ENCODE measurements around the gene AOX1. TPM values are rescaled to one million over a fixed set of nuclear protein-coding genes. Genes with fewer than 3 reads are reported as not detected.
"Not testable (repeated sequence)": the region's sequence is repeated elsewhere in the genome, so short reads cannot be mapped to it uniquely, and the experiment has no call there.

The AOX1 gene
- total and polyA plus RNA-seq, 2 experiments from 2014 or later, result not detected

DNA sequence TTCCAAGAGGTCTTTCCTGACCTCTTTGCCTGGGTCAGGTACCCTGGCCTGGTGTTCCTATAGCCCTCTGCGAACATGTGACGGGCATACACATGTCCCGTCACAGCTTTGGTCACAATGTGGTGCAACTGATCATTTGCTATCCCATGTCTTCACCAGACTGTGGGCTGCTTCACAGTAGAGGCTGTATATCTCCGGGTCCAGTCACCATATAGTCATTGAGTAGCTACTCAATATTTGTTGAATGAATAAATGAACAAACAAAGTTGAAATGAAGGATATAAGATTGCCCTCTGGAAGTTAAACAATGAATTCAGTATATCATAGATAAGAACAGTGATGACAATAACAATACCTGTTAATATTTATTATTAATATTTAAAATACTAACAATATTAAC lies 16.8 kb downstream of the AOX1 start:
- Histone ChIP-seq H3K27ac (no peak overlapping the region), H3K27me3 (no peaks in the 10 kb centered on the region), H3K9me3 (ENCODE audit: low read depth) (no peaks in the 10 kb centered on the region), H3K4me1 (ENCODE audit: low read depth) (no peaks in the 10 kb centered on the region), H3K4me3 (no peak overlapping the region), H3K36me3 (no peaks in the 10 kb centered on the region)
- no peak for TF ChIP-seq CTCF (IDR thresholded peaks at IDR 0.05; ENCODE audit: low read depth, low read length)
- DNase-seq (ENCODE audit: low read depth in 1 of 2, low spot score in 1 of 2), result no peak

- Histone ChIP-seq H3K9me3 (ENCODE audit: low read depth) (no peaks in the 10 kb centered on the region), H3K27me3 (no peaks in the 10 kb centered on the region), H3K27ac (no peak overlapping the region), H3K4me3 (no peak overlapping the region), H3K36me3 (no peaks in the 10 kb centered on the region), H3K4me1 (ENCODE audit: low read depth) (no peaks in the 10 kb centered on the region)
- TF ChIP-seq CTCF (IDR thresholded peaks at IDR 0.05; ENCODE audit: low read depth, low read length), result no peak
- peak in 1 of 2 donors; percentile 62 for DNase-seq (ENCODE audit: low read depth in 1 of 2, low spot score in 1 of 2)
These were observed 18.2 kb downstream of the AOX1 start for GRCh38 chr2:200603972-200604371.

- peak in 1 of 2 donors; percentile 69 for DNase-seq (ENCODE audit: low read depth in 1 of 2, low spot score in 1 of 2)
- H3K9me3 ChIP-seq (ENCODE audit: low read depth), result no peaks in the 10 kb centered on the region
- no peaks in the 10 kb centered on the region for H3K4me1 ChIP-seq (ENCODE audit: low read depth)
- TF ChIP-seq CTCF (IDR thresholded peaks at IDR 0.05; ENCODE audit: low read depth, low read length), result no peak
- H3K27me3 ChIP-seq, result no peaks in the 10 kb centered on the region
- no peaks in the 10 kb centered on the region for H3K36me3 ChIP-seq
- no peak overlapping the region for H3K27ac ChIP-seq
- no peak overlapping the region for H3K4me3 ChIP-seq
These were observed 18.9 kb downstream of the AOX1 start for GRCh38 chr2:200604571-200605255.

- H3K36me3 ChIP-seq, result no peaks in the 10 kb centered on the region
- H3K9me3 ChIP-seq (ENCODE audit: low read depth), result no peaks in the 10 kb centered on the region
- H3K4me1 ChIP-seq (ENCODE audit: low read depth), result no peaks in the 10 kb centered on the region
- H3K27me3 ChIP-seq, result no peaks in the 10 kb centered on the region
- no peak overlapping the region for H3K27ac ChIP-seq
- no peak overlapping the region for H3K4me3 ChIP-seq
- TF ChIP-seq CTCF (IDR thresholded peaks at IDR 0.05; ENCODE audit: low read depth, low read length), result no peak
- no peak for DNase-seq (ENCODE audit: low read depth in 1 of 2, low spot score in 1 of 2)
These were observed 22.7 kb downstream of the AOX1 start for GRCh38 chr2:200608341-200609027.

GRCh38 chr2:200609028-200609614 lies 23.3 kb downstream of the AOX1 start:
- no peak for TF ChIP-seq CTCF (IDR thresholded peaks at IDR 0.05; ENCODE audit: low read depth, low read length)
- Histone ChIP-seq H3K4me3 (no peak overlapping the region), H3K9me3 (ENCODE audit: low read depth) (no peaks in the 10 kb centered on the region), H3K27me3 (no peaks in the 10 kb centered on the region), H3K36me3 (no peaks in the 10 kb centered on the region), H3K4me1 (ENCODE audit: low read depth) (no peaks in the 10 kb centered on the region), H3K27ac (no peak overlapping the region)
- DNase-seq (ENCODE audit: low read depth in 1 of 2, low spot score in 1 of 2), result peak in 1 of 2 donors; percentile 79

DNA sequence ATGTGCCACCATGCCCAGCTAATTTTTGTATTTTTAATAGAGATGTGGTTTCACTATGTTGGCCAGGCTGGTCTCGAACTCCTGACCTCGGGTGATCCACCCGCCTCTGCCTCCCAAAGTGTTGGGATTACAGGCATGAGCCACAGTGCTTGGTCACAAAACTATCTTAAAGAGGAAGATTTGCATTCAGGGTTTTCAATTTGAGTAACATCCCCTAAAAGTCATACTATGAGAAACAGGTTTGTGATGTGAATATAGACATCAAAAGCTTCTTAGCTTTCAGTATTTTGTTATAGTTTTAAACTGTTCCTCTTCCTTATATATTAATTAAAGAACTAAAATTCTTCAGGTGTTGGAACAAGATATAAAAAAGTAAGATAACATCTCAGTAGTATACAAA lies 24.4 kb downstream of the AOX1 start:
- not testable (repeated sequence) for H3K27ac ChIP-seq, H3K36me3 ChIP-seq

More for the DNA sequence above, 24.4 kb downstream of the AOX1 start:
- not testable (repeated sequence) for H3K27me3 ChIP-seq; H3K4me1 ChIP-seq (ENCODE audit: low read depth); H3K9me3 ChIP-seq (ENCODE audit: low read depth); H3K4me3 ChIP-seq; DNase-seq (ENCODE audit: low read depth in 1 of 2, low spot score in 1 of 2)
